Activated T-cell treated with anti-CD3 and anti-CD28 coated beads for 24 hours (primary cell): Measurements from ENCODE around the gene SLC26A1.
"Not testable (repeated sequence)": the region's sequence is repeated elsewhere in the genome, so short reads cannot be mapped to it uniquely, and the experiment has no call there.

ENCODE experiments used
- DNase-seq: peaks from one replicate; pipeline ENCODE4 v3.0.0-alpha.2; 2020; ENCODE audit warnings: low read depth

SLC26A1 gene

DNA sequence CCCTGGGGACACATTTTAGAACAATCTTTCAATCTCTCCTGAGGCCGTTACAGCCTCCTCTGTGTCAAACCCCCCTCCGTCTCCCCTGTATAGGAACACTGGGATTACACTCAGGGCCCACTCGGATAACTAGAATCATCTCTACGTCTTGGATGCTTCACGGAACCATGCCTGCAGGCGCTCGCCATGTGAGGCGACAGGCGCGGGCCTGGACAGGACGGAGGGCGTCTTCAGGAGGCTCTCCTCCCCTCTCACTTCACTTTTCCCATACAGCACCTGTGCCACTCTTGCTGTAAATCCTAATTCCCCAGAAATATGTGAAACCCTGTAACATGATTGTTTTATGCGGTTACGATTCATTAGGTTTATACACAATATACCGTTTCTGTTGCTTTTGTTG is 10.4 kb downstream of the SLC26A1 start:
- DNase-seq: no peak

DNA sequence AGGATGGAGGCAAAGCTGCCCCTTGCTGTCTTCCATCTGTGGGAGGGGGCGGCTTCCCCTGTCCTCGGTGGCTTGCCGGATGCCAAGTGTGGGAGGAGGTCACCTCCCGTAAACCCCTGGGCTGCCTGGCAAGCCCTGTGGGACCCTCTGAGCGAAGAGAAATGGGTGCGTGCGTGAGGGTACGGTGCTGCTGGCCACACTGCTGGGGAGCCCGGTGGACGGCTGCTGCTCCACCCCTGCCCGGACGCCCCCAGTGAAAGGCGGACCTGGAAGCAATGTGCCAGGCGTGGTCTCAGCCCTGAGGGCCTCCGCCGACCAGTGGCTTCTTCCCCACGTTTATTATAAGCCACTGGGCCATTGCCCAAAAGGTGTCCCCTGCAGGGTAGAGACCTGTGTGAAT is 10.9 kb downstream of the SLC26A1 start:
- no peak for DNase-seq

DNA sequence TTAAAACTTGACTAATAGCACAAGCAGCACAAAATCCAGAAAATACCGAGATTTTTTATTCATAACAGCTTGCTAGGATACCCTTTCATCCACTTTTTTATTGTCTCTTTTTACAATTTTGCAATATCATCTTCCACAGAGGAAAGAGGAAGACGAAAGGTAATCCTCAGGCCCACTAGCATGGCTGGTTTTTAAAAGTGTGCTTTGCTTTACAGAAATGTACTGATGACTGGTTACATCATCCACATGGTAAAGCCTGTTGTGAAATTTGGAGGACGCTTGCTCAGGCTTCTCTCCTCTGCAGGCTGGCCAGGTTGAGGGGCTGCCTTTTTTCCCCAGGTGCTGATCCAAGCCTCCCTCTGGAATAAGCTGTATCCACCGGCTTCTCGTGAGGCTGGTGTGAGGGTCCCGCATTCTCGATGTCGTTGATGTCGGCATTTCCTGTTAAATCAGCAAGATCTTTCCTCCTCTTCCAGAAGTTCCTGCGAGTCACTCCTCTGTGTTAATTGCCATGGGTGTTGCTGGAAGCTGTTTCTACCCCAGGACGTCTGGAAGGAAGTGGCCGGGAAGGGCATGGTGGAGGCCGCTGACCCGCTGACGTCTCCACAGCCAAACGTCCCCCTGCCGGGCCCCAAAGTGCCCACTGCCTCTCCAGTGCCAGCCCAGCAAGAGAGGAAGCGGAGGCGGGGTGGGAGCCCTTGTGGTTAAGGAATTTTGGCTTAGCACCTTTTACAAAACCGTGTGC is 14.1 kb downstream of the SLC26A1 start:
- DNase-seq: no peak

DNA sequence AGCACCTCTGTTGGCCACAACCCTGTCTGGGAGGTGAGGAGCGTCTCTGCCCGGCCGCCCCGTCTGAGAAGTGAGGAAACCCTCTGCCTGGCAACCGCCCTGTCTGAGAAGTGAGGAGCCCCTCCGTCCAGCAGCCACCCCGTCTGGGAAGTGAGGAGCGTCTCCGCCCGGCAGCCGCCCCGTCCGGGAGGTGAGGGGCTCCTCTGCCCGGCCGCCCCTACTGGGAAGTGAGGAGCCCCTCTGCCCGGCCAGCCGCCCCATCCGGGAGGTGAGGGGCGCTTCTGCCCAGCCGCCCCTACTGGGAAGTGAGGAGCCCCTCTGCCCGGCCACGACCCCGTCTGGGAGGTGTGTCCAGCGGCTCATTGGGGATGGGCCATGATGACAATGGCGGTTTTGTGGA is 17.2 kb downstream of the SLC26A1 start:
- DNase-seq: not testable (repeated sequence)

DNA sequence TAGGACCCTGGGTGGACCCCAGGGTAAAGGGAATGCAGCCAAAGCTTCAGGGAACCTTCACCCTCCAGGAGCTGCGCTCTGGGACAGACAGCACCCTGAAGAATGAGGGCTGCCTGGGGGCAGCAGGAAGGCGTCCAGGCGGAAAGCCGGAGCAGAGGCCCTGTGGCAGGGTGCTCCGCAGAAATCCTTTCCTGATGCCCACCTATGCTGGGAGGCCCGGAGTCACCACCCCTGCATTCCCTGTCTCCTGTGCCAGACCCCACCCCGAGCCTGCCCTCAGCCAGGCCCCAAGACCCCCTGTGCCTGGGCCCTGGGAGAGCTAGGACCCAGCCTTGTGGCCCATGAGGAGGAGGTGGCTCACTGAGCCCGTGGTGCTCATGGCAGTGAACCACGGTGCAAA is 18.5 kb downstream of the SLC26A1 start:
- no peak for DNase-seq

DNA sequence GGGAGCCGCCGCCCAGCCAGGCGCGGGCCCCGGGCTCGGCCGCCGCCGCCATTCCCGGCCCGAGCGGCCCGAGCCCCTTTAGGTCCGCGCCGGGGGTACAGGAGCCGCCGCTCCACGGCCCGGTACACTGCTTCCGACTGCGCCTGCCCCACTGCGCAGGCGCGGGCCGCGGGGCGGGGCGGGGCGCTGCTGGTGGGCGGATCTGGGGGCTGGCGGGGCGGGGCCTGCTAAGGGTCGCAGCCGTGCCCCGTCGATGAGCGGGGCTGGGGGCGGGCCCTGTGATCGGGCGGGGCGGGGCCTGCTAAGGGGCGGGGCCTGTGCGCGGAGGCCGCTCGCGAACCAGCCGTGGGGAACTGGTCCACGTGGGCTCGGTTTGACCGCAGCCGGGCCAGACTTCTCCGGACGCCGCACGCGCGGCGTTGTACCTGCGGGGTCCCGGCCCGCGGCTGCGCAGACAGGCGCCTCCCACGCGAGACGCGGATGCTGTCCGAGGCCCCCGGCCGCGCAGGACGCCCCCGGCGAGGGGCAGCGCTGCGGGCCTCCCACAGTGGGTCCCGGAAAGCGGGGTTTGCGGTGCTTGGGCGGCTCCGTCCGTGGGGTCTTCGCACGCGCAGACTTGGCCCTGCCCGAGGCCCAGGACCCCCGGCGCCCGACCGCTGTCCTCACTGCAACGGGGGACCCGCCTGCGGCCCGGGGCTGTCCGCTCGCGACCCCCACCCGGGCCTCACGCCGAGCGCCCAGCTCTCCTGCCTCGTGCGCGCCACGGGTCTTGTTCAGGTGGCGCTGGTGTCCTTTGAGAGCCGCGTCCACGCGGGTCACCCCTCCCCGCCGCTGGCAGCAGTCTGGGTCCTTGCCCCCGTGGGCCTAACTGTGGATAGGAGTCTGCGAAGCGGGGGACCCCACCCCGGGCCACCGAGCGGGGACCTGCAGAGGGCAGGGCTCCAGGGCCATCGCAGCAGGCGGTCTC is 19.5 kb downstream of the SLC26A1 start, which contains the start of gene DGKQ:
DGKQ (minus strand) TSS at position 139 of the 967 bp plus-strand sequence; CDS start at position 52, 87 bp downstream.
- peak; percentile 82 for DNase-seq

DNA sequence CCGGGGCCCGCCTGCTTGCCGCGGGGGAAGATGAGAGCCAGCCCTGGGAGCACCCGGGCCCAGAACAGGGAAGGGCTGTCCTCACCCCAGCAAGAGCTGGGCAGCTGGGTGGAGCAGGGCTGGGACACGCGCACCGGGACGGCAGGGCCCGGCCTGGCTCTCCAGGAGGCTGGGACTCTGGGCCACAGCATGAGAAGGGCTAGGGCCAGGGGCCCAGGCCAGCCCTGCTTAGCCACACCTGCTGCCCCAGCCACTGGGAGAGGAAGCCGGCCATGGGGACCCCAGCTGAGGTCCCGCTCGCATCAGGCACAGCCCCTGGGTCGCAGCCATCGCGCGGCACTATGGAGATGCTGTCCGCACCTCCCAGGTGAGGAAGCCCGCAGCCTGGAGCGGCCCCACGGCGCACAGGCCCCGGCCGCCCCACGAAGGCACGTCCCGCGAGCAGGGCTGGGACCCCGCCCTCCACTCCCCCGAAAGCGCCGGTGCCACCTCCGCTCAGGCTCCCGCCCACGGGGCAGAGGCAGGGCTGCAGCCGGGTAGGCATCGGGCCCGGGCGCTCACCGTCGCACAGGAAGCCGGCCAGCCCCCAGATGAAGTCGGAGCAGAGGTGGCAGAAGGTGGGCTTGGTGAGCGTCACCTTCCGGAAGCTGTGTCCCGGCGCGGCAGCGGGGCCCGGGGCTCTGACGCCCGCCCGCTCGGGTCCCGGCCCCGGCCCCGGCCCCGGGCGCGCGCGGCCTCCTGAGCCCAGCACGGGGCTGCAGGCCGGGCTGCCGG is 20.4 kb downstream of the SLC26A1 start:
- DNase-seq: peak; percentile 32

DNA sequence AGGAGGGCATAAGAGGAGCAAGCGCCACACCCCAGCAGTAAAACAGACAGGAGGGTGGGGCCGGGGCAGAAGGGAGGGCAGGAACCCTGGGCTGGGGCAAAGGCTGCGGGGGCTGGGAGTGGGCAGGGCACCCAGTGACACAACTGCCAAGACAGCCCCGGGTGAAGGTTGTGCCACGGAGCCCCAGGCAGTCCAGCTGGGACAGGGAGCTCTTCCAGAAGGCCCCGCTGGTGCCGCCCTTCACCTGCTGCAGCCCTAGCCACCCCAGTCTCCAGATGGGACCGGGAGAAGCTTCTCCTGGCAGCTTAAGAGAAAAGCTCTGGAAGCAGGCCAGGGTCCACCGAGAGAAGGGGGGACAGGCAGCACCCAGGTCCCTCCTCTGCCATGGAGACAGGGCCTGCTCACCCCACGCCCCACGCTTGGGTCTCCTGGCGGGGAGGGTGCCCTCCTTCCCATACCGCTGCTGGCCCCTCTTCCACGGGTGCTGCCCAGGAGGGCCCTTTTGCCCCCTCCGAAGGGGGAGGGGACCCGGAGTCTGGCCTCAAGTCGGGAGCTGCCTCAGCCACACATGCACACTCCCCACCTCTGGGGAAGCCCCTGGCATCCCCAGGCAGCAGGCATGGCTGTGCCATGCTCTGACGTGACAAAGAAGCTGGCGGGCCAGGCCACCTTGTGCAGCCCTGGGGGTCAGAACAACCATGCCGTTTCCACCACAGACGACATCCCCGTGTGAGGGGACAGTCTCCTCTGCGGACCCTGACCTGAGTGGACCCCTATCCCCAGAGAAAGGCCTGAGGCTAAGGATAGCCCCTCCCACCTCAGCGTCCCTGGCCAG is 21.3 kb downstream of the SLC26A1 start:
- no peak for DNase-seq

DNA sequence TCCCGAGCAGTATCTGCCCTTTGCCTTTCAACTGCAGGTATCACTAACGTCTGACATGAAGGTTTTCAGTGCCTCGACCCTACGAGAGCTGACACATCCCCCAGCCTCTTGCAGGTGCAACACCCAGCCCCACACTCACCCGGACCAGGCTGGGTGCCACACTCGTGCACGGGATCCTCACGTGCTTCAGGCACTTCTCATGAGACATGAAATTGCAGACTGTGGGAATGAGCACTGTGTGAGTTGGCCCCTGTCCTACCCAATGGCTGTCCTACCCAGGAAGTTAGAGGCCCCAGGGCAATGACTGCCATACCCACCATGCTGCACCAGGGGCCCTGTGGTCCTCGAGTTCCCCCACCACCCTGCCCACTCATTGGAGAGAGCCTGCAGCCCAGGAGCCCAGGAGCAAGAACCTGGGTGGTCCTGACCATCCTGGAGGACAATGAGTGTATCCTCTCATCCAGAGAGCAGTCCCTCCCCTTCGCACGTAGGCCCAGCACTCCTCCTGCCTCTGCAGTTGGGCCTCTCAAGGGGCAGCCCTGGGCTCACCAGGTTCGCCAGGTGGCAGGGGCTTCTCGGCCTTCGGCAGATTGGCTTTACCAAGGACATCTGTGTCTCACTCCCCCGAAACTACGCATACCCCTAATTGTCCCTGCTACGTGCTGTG is 22.2 kb downstream of the SLC26A1 start:
- no peak for DNase-seq

DNA sequence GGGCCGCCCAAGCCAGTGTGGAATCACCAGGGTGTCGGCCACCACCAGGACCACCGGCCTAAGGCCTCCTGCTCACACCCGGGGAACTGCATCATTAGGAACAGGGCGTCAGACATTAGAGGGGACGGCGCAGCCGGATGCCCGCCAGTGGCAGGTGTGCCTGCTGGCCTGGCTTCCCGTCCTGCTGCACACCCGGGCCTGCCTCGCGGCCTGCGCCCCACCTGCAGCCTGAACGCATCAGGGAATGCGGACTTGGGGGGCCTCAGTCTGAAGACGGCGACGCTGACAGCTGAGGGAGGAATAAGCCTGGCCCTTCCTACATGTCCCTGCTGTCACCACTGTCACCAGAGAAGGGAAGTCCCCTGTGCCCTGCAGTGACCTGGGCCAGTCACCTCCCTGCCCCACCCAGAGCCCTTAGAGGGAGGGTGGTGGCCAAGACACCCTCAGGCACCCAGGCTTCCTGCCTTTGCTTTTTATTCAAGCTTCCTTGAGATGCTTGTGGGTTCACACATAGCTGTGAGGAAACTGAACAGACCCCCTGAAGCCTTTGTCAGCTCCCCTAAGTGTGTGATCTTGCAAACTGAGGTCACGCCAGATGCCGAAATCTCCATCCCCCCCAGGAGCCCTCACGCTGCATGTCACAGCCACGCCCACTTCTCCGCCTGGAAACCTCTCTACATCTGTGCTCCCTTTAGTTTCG is 23.0 kb downstream of the SLC26A1 start:
- no peak for DNase-seq

DNA sequence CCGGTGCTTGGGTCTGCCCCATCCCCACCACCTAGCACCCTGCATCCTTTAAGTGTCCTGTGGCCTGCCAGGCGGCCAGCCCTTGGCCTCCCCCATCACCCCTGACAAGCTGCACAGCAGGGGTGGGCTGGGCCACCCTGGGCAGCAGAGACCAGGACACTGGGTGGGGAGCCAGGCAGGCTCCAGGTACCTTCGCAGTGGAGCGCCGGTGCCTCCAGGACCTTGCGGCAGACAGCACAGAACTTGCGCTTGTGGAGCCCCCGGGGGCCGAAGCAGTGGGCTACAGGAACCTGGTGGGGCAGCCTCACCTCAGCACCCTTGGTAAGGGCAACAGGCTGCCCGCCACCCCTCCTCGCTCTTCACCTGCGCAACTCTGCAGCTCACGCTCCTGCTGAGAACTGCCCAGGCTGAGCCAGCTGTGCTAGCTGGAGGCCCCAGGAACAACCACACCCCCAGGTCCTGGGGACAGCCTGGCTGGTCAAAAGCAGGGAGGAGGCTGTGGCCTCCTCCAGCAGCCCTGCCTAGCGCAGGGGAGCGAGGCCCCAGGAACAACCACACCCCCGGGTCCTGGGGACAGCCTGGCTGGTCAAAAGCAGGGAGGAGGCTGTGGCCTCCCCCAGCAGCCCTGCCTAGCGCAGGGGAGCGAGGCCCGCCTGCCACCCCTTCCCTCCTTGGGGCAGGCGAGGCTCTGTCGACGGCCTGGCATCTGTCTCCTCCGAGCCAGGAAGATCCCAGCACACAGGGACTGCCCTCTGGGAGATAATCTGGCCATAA is 24.4 kb downstream of the SLC26A1 start:
- no peak for DNase-seq

DNA sequence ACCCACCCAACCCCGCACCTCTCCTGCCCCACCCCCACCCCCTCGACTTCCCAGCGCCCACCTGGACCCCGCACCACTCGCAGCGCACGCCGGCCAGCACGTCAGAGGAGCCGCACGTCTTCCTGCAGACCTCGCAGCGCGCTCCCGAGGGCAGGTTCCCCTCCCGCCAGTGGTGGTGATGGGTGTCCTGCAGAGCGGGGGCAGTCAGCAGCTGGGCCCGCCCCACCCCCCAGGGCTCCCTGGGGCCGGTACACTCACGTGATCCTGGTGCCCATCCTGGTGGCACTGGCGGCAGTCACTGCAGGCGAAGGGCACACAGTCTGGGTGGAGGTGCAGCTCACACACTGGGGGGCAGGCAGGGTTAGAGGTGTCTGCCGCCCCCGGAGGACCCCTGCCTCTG is 25.0 kb downstream of the SLC26A1 start:
- DNase-seq: no peak

DNA sequence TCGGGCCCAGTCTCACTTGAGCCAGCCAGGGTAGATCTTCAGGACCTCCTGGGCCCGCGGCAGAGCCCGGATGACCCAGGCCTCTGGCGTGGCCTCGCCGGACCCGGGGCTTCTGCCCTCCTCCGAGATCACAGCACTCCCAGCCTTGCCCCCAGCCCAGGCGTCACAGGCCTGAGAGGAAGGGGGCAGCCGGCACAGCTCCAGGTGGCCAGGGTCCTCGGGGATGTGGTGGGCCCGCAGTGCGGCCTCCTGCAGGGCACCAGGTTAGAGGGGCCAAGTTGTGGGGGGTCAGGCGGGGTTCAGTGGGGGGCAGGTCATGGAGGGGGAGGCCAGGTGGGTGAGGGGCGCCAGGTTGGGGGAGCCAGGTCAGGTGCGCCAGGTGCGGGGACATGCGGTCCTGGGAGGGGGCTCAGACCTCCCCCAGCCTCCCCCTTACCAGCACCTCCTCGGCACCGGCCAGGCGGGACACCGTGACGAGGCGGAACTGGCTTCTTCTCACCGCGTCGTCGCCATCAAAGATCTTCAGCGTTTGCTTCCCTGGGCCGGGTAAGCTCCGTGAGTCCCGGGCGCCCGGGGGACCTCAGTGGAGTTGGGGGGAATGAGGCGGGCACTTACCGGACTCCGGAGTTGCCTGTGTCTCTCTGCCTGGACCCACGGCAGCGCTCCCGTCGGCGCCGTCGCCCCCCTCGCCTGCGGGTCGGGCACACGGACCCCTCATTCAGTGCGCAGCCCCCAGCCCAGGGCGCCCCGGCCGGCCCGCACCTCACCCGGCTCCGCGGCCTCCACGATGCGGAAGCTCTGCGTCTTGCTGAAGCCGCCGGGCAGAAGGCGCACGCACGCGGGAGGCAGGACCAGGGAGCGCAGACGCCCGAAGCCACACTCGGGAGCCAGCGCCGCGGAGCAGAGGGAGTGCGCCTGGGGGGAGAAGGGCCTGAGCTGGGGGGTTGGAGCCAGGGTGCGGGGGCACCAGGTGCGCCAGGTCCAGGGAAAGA is 25.8 kb downstream of the SLC26A1 start:
- no peak for DNase-seq

DNA sequence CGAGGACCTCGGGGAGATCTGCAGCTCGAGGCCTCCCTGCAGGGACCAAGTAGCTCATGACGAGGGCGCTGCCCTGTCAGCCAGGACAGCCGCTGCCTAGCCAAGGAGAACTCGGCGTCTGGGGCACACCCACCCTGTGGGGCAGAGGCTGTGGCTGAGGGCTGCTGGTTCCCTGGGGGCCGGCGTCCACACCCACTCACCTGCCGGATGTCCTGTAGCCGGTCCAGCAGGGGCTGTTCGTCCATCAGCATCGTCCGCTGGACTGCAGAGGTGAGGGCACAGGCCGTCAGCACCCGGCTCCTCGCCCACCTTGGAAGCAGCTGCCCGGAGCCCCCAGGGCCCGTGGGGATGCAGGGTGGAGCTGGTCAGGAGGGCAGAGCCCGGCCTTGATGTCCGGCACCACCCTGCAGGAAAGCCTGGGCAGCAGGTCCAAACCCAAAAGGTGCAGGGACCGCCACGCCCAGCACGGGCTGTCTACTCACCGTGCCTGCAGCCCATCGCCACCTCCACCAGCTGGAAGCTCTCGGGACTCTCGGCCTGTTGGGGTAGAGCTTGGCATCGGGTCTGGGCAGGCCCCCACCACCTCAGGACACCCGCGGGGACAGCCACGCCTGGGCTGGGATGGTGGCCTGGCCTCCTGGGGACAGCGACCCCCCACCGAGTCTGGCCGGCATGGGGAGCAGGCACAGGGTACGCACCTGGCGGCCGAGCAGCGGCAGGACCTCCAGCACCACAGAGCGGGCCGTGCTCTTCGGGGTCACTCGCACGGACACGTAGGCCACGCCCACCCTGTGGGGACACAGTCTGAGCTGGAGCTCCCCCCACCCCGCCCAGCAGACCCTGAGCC is 26.7 kb downstream of the SLC26A1 start:
- no peak for DNase-seq

DNA sequence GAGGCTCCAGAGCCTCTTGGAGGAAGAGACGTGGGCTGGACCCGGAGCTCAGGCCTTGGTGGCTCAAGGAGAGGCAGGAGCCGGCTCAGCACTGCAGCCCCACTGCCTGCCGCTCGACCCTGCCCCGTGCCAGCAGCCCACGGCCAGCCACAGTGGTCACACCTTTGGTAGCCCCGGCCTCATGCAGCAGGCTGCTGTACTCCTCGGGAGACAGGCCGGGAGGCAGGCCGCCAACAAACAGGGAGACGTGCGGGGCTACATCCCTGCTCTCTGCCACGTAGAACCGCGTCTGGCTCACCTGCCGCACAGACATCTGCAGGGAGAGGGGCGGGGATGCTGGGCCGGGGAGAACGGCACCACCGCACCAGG is 27.5 kb downstream of the SLC26A1 start:
- DNase-seq: no peak

DNA sequence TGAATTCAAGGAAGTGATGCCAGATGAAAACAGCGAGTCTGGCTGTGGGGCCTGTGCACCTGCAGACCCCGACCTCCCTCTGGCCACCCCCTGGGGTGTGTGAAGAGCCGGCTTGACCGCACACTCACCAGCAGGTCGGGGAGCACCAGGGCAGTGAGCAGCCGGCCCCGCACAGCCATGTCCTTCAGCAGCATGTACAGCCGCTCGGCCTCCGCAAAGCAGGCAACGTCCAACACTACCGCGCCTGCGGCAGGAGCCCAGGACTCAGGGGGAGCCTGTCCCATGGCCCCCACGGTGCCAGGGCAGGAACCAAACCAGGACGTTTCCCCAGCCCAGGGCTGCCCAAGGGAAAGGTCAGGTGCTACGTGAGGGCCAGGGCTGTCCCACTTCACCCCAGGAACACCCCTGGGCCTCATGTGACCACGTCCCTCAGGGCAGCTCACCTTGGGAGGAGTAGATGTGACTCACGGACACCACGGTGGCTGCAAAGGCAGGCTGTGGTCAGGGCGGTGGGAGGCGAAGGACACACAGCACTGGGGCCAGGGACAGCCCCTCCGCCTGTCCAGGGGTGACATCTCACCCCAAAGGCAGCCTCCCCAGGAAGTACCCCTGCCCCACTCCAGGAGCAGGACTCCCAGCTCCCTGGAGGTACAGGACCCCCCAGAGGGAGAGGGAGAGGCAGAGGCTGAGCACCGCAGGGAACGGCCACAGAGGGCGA is 28.0 kb downstream of the SLC26A1 start:
- no peak for DNase-seq
